ENCODE data around the gene COA3.

COA3 gene

DNA sequence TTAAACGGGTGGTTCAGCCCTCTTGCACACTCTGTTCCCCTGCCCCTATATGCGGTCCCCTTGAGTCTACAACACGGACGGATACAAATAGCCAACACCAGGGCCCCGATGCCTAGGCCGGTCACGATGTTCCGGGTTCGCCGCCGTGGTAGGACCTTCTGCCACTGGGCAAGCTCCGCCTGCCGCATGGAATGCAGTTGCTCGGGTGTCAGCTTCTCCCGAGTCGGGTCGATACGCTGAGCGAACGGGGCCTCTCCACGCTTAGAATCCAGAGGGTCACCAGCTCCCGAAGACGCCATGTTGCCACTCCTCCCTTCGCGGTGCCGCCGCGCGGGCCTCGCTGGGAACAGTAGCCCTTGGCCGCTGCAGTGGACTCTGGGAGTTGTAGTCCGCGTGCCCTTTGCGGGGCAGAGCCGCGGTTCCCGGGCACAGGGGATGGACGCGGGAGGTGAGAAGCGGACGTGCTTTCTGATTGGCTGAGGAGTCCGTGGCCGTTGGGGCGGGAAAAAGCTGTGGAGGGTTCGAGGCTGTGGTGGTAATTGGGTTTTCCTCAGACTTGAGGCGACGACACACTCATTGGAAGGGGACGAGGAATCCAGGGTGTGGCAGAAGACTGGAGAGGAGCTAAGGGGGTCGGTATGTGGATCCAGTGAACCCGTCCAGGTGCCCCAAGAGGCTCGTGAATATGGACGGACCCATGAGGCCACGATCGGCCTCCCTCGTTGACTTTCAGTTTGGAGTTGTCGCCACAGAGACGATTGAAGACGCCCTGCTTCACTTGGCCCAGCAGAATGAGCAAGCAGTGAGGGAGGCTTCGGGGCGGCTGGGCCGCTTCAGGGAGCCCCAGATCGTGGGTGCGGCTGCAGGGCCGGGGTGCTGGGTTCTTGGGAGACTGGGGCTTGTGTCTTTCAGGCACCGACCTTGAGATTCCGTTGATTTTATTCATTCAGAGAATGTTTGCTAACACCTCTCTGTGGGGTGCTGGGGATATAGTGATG, at the start of gene COA3, which contains the start of gene CNTD1:
Gene COA3 (minus strand): TSS at position 322 of the 998 bp plus-strand sequence. CDS start 23 bp downstream, at position 299.
Gene CNTD1 (plus strand): TSS at position 479 of the 998 bp plus-strand sequence. CDS start 207 bp downstream, at position 686.
- DNase-seq: peak; percentile 75

DNA sequence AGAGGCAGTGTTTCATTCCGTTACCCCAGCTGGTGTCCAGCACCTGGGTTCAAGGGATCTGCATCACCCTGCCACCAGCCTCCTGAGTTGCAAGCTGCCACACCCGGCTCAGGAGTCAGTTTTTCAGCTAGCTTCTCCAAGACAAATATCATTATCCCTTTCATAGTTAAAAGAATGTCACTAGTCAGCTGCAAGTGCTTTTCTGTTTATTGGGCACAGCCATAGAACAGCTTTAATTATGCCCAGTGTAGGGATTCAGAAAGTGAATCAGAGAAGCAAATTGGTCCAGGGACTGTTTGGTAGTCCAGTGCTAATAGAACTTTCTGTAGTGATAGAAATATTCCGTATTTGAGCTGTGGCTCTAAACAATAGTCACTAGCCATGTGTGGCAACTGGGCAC, 49.6 kb upstream of the COA3 start:
- no peak for DNase-seq

DNA sequence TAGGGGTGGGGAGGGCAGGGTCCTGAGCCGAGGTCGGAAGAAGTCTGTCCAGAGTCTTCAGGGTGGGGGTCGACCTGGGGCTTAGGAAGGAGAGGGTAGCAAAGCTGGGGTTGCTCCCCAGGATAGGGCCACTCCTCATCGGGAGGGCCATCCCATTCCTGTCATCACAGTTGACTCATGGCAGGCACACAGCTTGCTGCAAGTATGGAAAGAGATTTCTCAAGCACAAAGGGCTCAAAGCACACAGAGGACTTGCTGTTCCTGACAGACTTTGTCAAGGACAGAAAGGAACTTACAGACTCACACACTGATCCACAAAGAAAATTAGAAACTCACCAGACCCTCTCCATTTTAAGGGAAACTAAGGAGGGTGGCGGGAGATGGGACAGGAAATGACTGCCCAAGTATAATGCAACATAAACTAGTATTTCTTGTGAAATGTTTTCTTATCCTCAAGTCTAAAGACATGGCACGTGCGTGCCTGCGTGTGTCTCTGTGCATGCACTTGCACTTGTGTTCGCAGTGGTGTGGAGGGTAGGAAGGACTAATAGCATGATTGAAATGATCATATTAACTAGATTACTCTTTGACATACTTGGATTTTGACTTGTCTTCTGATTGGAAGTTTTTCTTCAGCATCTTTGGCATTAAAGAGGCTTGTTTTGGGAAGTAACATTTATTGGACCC, 48.2 kb upstream of the COA3 start:
- DNase-seq: no peak

- no peak for DNase-seq
Observed at GRCh38 chr17:42845918-42846593, 47.6 kb upstream of the COA3 start.

DNA sequence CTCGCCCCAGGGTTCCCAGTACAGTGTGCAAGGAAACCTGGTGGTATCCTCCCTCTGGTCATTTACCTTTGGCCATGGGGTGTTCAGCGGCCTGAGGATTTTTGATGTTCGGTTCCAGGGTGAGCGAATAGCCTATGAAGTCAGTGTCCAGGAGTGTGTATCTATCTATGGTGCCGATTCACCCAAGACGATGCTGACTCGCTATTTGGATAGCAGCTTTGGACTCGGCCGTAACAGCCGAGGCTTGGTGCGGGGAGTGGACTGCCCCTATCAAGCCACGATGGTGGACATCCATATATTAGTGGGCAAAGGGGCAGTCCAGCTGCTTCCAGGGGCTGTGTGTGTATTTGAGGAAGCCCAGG, 47.0 kb upstream of the COA3 start:
- DNase-seq: no peak

GRCh38 chr17:42844761-42845555, 46.5 kb upstream of the COA3 start:
- no peak for DNase-seq

DNA sequence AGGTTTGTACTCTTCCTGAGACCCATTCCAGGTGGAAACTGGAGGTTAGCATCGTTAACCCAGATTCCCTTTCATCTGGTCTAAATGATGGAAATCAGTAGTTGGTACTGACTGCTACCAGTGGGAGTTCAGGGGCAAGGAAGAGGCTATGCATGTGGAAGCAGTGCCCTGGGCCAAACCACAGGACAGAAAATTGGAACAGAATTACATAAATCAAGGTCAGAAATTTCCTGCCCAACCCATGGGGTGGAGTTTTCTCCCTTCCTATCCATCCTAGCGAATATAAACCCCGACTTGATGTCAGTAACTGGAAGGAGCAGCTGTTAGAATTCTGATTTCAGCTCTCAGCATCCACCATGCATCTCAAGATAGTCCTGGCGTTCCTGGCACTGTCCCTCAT, 45.8 kb upstream of the COA3 start, which contains the start of gene AOC2:
Gene AOC2 (plus strand): TSS at position 310 of the 400 bp plus-strand sequence. CDS start 47 bp downstream, at position 357.
- no peak for DNase-seq

GRCh38 chr17:42843358-42843934, 44.9 kb upstream of the COA3 start:
- DNase-seq: no peak

GRCh38 chr17:42841975-42842685, 43.6 kb upstream of the COA3 start:
- no peak for DNase-seq

DNA sequence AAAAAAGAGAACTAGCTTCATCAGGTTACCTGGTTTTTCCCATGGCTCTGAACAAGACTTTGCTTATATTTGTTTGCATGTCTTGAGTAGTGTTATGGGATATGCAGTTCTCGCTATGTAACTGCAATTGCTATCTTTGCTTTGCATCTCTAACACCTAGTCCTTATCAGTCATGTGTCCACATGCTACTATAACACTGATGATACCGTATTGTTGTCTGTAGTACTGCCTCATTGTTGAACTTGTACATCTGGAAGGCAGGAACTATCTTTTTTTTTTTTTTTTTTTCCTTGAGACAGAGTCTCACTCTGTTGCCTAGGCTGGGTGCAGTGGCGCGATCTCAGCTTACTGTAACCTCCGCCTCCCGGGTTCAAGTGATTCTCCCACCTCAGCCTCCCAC, 37.2 kb upstream of the COA3 start:
- DNase-seq: no peak

DNA sequence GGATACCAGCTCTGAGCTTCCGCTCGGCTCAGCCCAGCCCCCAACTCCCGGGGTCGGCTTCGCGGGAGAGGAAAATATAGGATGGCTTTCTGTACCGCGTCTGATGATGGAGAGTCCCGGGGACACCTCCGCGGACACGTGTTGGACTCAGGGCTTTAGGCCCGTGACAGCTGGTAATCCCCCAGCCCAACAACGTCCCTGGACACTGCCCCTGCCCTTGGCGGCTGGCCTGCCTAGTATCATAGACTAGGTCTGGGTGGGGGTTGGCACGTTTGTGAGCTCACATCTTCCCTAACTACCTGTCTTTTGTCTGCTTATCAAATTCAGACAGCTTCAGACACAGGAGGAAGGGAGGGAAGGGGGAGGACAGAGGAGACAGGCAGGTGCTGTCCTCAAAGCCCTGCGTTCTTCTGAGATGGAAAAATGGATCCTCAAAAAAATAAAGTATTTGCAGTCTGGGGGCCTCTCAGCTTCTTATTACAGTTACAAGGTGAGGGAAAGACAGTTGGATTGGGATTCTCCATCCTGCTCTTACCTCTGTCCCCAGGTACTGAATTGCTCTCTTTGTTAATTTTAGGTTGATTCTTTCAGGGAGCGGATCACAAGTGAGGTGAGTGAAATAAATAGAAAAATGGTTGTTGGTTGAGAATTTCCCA, 35.4 kb upstream of the COA3 start:
- DNase-seq: peak; percentile 21

DNA sequence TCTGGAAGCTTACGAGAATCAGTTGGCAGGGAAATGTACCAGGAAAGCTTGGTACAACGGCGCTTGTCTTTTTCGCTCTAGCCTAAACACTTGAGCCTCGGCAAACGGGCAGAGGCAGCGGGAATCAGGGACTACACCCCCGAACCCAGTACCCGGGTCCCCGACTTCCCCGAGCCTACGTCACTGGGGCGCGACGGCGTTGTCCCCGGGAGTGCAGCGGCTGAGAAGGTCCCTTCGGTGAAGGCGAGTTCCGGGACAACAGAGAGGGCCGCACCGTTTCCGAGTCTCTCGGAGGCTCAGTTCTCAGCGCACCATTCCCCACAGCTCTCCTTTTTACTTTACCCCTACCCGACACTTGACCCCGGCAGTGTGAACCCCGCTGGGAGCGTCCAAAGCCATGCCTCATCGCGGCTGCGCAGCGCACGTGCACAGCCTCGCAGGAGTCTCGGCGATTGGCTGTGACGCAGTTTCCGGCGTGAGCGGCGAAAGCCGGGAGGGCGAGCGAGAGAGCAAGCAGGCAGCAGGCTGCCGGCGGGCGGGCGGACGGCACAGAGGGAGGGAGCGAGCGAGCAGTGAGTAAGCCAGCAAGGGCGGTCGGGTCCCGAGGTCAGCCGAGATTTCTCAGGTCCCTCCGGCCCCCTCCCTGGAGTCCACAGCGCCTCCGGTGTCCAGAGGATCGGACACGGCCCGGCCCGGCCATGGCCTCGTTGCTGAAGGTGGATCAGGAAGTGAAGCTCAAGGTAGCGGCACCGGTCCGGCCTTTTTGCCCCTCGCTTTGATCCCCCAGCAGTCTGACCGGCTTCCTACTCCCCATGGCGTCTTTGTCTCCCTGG, 34.6 kb upstream of the COA3 start, which contains the start of gene PSME3:
Gene PSME3 (plus strand): TSS at position 464 of the 833 bp plus-strand sequence. CDS start 235 bp downstream, at position 699.
- DNase-seq: peak; percentile 86

DNA sequence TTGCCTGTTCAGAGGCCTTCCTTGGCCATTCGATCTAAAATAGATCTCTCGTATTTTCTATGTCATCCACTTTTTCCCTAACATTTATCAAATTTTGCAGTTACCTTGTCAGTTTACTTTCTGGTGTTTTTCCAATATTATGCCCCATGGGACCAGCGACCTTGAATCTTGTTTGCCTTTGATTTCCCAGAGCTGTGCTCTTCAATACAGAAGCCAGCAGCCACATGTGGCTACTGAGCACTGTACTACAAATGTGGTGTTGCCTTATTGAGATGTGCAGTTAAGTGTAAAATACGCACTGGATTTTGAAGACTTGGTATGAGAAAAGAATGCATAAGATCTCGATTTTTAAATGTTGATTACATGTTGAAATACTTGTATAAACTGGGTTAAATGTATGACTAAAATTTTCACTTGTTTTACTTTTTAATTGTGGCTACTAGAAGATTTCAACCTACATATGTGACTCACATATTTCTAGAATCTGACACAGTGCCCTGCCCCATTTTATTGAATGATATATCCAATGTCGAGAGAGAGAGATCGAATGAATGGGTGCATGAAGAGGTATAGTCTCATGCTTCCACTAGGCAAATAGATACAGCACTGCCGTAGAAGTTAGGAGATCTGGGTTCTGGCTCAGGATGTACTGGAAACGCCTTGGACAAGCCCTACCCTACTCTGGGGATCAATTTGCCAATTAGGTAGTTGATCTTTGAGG, 33.9 kb upstream of the COA3 start:
- DNase-seq: no peak

- no peak for DNase-seq
Observed at GRCh38 chr17:42830971-42831370, 32.5 kb upstream of the COA3 start.

- DNase-seq: no peak
Observed at GRCh38 chr17:42827472-42827871, 29.0 kb upstream of the COA3 start.

- DNase-seq: no peak
Observed at GRCh38 chr17:42821176-42821575, 22.7 kb upstream of the COA3 start.

- DNase-seq: peak; percentile 61
Observed at GRCh38 chr17:42819939-42820535, 21.5 kb upstream of the COA3 start.

- no peak for DNase-seq
Observed at GRCh38 chr17:42818379-42818778, 19.9 kb upstream of the COA3 start.

Data from stimulated activated CD4-positive, alpha-beta T cell treated with anti-CD3 and anti-CD28 coated beads, Interleukin-12 subunit alpha, Interleukin-12 subunit beta, amount 100 ng/mL, for 4 hours (primary cell).